Effector CD4-positive, alpha-beta T cell (primary cell): ENCODE measurements around the gene AKR1A1.
"Not testable (repeated sequence)": the region's sequence is repeated elsewhere in the genome, so short reads cannot be mapped to it uniquely, and the experiment has no call there.

ENCODE experiments used
- DNase-seq: peaks from one replicate; pipeline ENCODE4 v3.0.0-alpha.2; 2020

Gene AKR1A1

GRCh38 chr1:45523975-45524374 is 26.7 kb upstream of the AKR1A1 start:
- DNase-seq = not testable (repeated sequence)

GRCh38 chr1:45526135-45526644 is 24.4 kb upstream of the AKR1A1 start:
- DNase-seq = no peak

- DNase-seq = no peak
These were observed 19.9 kb upstream of the AKR1A1 start for GRCh38 chr1:45530632-45531135.

GRCh38 chr1:45531873-45532272 is 18.8 kb upstream of the AKR1A1 start:
- DNase-seq = no peak

- no peak for DNase-seq
These were observed 14.4 kb upstream of the AKR1A1 start for GRCh38 chr1:45535988-45536766.

- no peak for DNase-seq
These were observed 13.7 kb upstream of the AKR1A1 start for GRCh38 chr1:45536886-45537285.

GRCh38 chr1:45541193-45541592 is 9.4 kb upstream of the AKR1A1 start:
- no peak for DNase-seq

- no peak for DNase-seq
These were observed 8.0 kb upstream of the AKR1A1 start for GRCh38 chr1:45542591-45542990.

GRCh38 chr1:45543581-45544417 is 6.8 kb upstream of the AKR1A1 start:
- peak; percentile 67 for DNase-seq

GRCh38 chr1:45544530-45544929 is 6.1 kb upstream of the AKR1A1 start:
- DNase-seq = no peak

- DNase-seq = no peak
These were observed 5.6 kb upstream of the AKR1A1 start for GRCh38 chr1:45545019-45545493.

- DNase-seq = no peak
These were observed 4.9 kb upstream of the AKR1A1 start for GRCh38 chr1:45545553-45546310.

GRCh38 chr1:45551684-45552083 is 1.1 kb downstream of the AKR1A1 start:
- DNase-seq = no peak

- DNase-seq = no peak
These were observed 1.7 kb downstream of the AKR1A1 start for GRCh38 chr1:45552331-45552730.

GRCh38 chr1:45554198-45554597 is 3.6 kb downstream of the AKR1A1 start:
- DNase-seq = no peak

GRCh38 chr1:45557422-45557944 is 6.9 kb downstream of the AKR1A1 start:
- no peak for DNase-seq

GRCh38 chr1:45563843-45564242 is 13.2 kb downstream of the AKR1A1 start:
- no peak for DNase-seq

- no peak for DNase-seq
These were observed 16.1 kb downstream of the AKR1A1 start for GRCh38 chr1:45566722-45567121.

- no peak for DNase-seq
These were observed 17.3 kb downstream of the AKR1A1 start for GRCh38 chr1:45567911-45568310.

- DNase-seq = no peak
These were observed 17.8 kb downstream of the AKR1A1 start for GRCh38 chr1:45568421-45568820.

- DNase-seq = no peak
These were observed 18.9 kb downstream of the AKR1A1 start for GRCh38 chr1:45569571-45569961.

- peak; percentile 62 for DNase-seq
These were observed 19.4 kb downstream of the AKR1A1 start for GRCh38 chr1:45569962-45570581.
